ENCODE measurements around the gene WBP2.

WBP2 gene

DNA sequence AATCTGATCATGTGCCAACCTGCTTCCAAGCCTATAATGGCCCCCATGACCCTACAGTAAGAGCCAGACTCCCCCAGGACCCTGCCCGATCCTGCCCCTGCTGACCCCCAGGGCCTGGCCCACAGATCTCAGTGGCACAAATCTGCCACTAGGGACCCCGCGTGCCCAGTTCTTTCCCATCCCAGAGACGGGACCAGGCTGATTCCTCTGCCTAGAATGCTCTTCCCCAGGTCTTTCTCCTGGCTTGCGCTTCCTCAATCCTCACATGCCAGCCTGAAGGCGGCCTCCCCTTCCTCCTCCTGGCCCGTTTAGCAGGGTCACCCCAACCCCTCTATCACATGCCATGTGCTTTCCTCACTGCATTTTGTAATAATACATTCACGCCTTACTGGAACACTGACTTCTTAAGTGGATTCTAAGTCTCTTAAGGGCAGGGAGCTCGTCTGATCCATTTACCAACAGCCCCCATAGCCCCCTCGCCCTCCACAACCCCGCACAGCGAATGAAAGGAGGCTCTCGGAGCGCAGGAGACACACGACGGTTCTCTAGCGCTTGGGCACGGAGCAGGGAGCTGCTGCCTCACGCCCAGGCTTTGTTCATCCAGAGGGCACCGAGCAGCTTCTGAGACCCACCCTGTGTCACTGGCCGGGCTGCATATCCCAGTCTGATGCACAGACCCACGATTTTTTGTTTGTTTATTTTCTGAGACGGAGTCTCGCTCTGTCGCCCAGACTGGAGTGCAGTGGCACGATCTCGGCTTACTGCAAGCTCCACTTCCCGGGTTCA lies 40.4 kb upstream of the WBP2 start:
- ChIA-PET CTCF (interaction anchor here (0.6 to 4.7 kb wide), 27 partner anchors 9 to 157 kb away, joined by 3 to 32 read pairs (median 5); partner anchors contain the start of genes GALK1, MRPL38, TRIM47 and UNC13D), POLR2A (interaction anchor here (1.0 to 2.9 kb wide), 4 partner anchors 13 to 115 kb away, joined by 3 to 8 read pairs (median 5); partner anchors contain the start of gene TRIM47)
- TF ChIP-seq, protein P1, sequence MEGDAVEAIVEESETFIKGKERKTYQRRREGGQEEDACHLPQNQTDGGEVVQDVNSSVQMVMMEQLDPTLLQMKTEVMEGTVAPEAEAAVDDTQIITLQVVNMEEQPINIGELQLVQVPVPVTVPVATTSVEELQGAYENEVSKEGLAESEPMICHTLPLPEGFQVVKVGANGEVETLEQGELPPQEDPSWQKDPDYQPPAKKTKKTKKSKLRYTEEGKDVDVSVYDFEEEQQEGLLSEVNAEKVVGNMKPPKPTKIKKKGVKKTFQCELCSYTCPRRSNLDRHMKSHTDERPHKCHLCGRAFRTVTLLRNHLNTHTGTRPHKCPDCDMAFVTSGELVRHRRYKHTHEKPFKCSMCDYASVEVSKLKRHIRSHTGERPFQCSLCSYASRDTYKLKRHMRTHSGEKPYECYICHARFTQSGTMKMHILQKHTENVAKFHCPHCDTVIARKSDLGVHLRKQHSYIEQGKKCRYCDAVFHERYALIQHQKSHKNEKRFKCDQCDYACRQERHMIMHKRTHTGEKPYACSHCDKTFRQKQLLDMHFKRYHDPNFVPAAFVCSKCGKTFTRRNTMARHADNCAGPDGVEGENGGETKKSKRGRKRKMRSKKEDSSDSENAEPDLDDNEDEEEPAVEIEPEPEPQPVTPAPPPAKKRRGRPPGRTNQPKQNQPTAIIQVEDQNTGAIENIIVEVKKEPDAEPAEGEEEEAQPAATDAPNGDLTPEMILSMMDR (IDR thresholded peaks at IDR 0.05; ENCODE audit: insufficient read depth, low read length, missing control alignments): peak; percentile 48
- peak overlapping the region; percentile 62 for H3K4me3 ChIP-seq (ENCODE audit: low read depth, low read length)
- DNase-seq (ENCODE audit: low read depth, low spot score): no peak

DNA sequence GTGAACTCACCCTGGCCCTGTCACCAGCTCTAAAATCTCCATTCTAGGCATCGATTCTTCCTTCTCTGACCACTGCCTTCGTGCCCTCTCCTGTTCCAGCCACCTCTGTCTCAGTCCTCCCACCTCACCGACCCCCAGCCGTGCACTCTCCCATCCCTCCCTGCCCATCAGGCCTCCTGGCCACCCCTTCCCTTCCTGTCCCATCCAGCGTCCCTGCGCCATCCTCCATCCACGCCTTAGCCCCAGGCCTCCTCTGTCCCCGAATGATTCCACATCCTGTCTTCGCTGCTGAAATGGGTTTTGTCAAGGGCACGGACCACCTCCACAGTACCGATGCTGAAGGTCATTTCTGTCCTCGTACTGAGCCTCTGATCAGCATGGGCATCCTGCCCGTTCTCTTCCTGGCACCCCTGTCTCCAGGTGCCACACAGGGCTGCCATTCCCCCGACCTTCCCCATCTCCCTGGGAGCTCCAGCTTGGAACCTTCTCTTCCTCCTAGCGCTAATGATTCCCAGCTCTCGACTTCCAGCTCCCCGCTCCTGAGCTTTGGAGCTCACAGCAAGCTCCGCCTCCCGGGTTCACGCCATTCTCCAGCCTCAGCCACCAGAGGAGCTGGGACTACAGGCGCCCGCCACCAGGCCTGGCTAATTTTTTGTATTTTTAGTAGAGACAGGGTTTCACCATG lies 39.1 kb upstream of the WBP2 start:
- no peak overlapping the region for H3K4me3 ChIP-seq (ENCODE audit: low read depth, low read length)
- CTCF ChIA-PET: interaction anchor here (0.6 to 6.5 kb wide), 9 partner anchors 10 to 261 kb away, joined by 3 to 32 read pairs (median 4); partner anchors contain the start of genes GALK1, MRPL38, SMIM5 and TRIM47
- TF ChIP-seq, protein P1 (IDR thresholded peaks at IDR 0.05; ENCODE audit: insufficient read depth, low read length, missing control alignments): no peak
- DNase-seq (ENCODE audit: low read depth, low spot score): no peak
- POLR2A ChIA-PET: interaction anchor here (0.8 kb wide), 1 partner anchor 16 kb away, joined by 3 read pairs; the partner anchor contains the start of gene TRIM47

DNA sequence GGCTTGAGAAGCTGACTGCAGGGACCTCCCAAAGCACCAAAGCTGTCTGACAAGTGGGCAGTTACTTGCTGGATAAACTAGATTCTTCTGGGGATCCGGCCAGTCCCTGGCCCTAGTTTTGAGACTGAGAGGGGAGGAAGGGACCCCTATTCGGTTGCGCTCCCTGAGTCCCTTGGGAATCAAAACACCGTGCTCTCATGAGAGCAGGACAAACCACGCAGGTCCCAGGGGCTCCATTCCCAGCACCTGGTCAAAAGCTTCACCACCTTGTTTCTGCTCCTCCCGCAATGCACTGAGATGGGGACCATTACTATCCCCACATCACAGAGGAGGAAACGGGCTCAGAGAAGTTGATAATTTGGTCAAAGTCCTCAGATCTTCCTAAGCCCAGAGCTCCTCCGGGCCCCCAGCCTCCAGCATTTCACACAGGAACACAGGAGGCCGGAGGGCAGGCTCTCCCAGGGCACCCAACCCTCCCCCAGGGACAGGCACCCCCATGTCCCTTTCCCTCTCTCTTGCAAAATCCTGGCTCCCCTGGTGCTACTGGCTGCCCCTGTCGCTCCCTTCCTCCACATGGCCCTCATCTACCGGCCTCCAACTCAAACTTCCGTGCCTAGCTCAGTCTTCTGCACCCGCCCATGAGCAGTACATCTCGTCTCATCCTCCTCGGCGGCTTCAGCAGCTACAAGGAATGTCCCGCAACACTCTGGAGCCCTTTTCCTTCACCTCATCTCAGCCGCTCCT lies 38.3 kb upstream of the WBP2 start:
- no peak overlapping the region for H3K4me3 ChIP-seq (ENCODE audit: low read depth, low read length)
- POLR2A ChIA-PET: interaction anchor here (1.0 kb wide), 1 partner anchor 115 kb away, joined by 3 read pairs; no protein-coding TSS in a partner anchor
- CTCF ChIA-PET: interaction anchor here (1.0 to 6.5 kb wide), 6 partner anchors 11 to 260 kb away, joined by 3 to 32 read pairs (median 4); partner anchors contain the start of genes GALK1, MRPL38, SMIM5 and TRIM47
- TF ChIP-seq, protein P1 (IDR thresholded peaks at IDR 0.05; ENCODE audit: insufficient read depth, low read length, missing control alignments): no peak
- DNase-seq (ENCODE audit: low read depth, low spot score): no peak

DNA sequence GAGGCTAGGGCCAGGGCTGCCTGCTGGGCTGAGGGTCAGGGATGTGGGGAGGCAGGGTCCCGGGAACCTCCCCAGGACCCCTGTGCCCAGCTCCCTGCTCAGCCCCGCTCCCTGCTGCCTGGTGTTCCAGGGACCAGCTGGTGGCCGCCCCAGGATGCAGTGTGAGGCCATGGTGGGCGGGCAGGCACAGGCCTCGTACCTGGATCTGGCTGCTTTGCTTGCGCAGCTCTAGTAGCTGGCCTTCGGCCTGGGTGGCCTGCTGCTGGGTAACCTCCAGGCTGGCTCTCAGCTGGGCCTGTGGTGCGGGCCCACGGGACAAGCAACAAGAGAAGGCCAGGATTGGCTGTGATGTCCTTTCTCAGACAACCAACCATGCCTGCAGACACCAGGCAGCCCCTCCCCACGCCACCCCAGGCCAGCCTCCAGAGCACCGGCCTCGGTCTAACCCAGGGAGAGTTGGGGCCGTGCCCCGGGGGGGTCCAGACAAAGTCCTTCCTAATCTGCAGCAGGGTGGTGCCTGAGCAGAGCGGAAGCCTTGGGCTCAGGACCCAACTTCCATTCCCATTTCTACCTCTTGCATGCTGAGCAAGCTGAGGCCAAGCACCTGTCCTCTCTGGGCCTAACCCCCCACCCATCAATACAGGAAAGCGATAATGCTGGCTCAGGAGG lies 37.6 kb upstream of the WBP2 start:
- POLR2A ChIA-PET: interaction anchor here (1.0 kb wide), 1 partner anchor 114 kb away, joined by 3 read pairs; no protein-coding TSS in a partner anchor
- H3K4me3 ChIP-seq (ENCODE audit: low read depth, low read length): no peak overlapping the region
- CTCF ChIA-PET: interaction anchor here (0.8 to 6.5 kb wide), 5 partner anchors 12 to 259 kb away, joined by 3 to 32 read pairs (median 4); partner anchors contain the start of genes MRPL38, SMIM5 and TRIM47
- DNase-seq (ENCODE audit: low read depth, low spot score): no peak
- TF ChIP-seq, protein P1 (IDR thresholded peaks at IDR 0.05; ENCODE audit: insufficient read depth, low read length, missing control alignments): no peak

DNA sequence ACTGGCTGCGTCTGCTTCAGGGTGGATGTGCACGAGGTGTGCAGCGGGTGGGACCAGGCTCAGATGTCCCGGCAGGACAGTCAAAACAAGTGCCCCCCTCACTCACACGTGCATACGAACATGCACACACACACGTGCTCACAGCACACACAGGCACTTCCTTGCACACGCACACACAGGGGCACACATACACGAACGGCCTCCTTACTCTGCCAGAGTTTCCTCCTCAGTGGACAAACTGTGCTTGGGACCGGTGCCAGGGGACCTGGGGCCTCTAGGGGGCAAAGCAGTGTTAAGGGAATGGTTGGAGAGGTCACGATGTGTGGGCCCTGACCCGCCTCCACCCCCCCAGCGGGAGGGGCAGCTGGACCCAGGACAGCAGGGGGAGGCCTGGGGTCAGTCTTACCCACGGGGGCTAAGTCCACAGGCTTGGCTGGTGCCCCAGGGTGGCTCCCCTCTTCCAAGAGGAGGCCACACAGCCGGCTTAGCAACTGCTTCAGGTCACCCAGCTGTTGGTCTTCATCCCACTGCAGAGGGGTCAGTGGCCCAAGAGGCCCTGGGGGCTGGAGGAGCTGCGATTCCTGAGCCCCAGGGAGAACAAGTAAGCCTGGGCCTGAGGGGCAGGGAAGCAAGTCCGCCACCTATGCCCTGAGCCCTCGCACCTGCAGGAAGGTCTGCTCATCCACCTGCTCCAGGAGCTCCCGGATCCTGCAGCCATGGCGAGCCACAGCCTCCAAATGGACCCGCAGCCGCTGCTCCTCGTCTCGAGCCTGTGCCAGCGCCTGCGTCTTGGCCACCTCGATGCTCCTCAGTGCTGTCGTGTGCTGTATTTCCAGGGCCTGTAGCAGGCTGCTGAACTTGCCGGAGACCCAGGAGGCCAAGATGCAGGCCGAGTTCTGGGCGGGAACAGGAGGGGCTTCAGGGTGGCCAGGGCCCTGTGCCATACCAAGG lies 36.7 kb upstream of the WBP2 start:
- TF ChIP-seq, protein P1 (IDR thresholded peaks at IDR 0.05; ENCODE audit: insufficient read depth, low read length, missing control alignments): no peak
- CTCF ChIA-PET: interaction anchor here (0.8 to 6.5 kb wide), 2 partner anchors 13 kb away, joined by 4 to 32 read pairs; partner anchors contain the start of genes MRPL38 and TRIM47
- H3K4me3 ChIP-seq (ENCODE audit: low read depth, low read length): no peak overlapping the region
- POLR2A ChIA-PET: no interaction called here
- DNase-seq (ENCODE audit: low read depth, low spot score): no peak

Data from AG04449 (cell line).